ENCODE measurements around the gene APBB1. TPM values are rescaled to one million over a fixed set of nuclear protein-coding genes. Genes with fewer than 3 reads are reported as not detected.

Gene APBB1
- total and polyA plus RNA-seq, 8 donors: 30.7 to 47.1 (median 42.7) TPM

- ATAC-seq: no peak
These were observed 37.6 kb upstream of the APBB1 start for GRCh38 chr11:6456361-6457073.

GRCh38 chr11:6455070-6455469 is 36.2 kb upstream of the APBB1 start:
- TF ChIP-seq CTCF (IDR thresholded peaks at IDR 0.05): no peak
- no peak overlapping the region for H3K27ac ChIP-seq
- H3K27me3 ChIP-seq: no peaks in the 10 kb centered on the region
- DNase-seq (no peak), ATAC-seq (no peak)
- no peaks in the 10 kb centered on the region for H3K9me3 ChIP-seq
- H3K4me1 ChIP-seq: no peaks in the 10 kb centered on the region
- H3K4me3 ChIP-seq: no peak overlapping the region
- intact Hi-C loops (cut with DNase I): no loop called here
- H3K36me3 ChIP-seq: peaks cover 0 to 92% of the 10 kb centered on the region in 2 donors

More at GRCh38 chr11:6456361-6457073, 37.6 kb upstream of the APBB1 start:
- no peak for TF ChIP-seq CTCF (IDR thresholded peaks at IDR 0.05)
- peak in 1 of 4 donors; percentile 82 for DNase-seq
- no peak overlapping the region for H3K27ac ChIP-seq
- no peaks in the 10 kb centered on the region for H3K4me1 ChIP-seq
- H3K36me3 ChIP-seq: peaks cover 0 to 81% of the 10 kb centered on the region in 2 donors
- H3K4me3 ChIP-seq: no peak overlapping the region
- intact Hi-C loops (cut with DNase I): no loop called here
- H3K9me3 ChIP-seq: no peaks in the 10 kb centered on the region
- no peaks in the 10 kb centered on the region for H3K27me3 ChIP-seq

- H3K36me3 ChIP-seq: peaks cover 0 to 95% of the 10 kb centered on the region in 2 donors
- TF ChIP-seq CTCF (IDR thresholded peaks at IDR 0.05): no peak
- H3K4me3 ChIP-seq: no peak overlapping the region
- intact Hi-C loops (cut with DNase I): no loop called here
- H3K27ac ChIP-seq: no peak overlapping the region
- no peak for DNase-seq
- ATAC-seq: no peak
- no peaks in the 10 kb centered on the region for H3K9me3 ChIP-seq
- H3K4me1 ChIP-seq: no peaks in the 10 kb centered on the region
- no peaks in the 10 kb centered on the region for H3K27me3 ChIP-seq
These were observed 34.3 kb upstream of the APBB1 start for GRCh38 chr11:6453152-6453551.

- no peak for DNase-seq
- intact Hi-C loops (cut with DNase I): no loop called here
- H3K9me3 ChIP-seq: no peaks in the 10 kb centered on the region
- no peaks in the 10 kb centered on the region for H3K27me3 ChIP-seq
- H3K4me1 ChIP-seq: no peaks in the 10 kb centered on the region
- peaks cover 0 to 90% of the 10 kb centered on the region in 2 donors for H3K36me3 ChIP-seq
- H3K27ac ChIP-seq: no peak overlapping the region
- H3K4me3 ChIP-seq: no peak overlapping the region
- no peak for ATAC-seq
- TF ChIP-seq CTCF (IDR thresholded peaks at IDR 0.05): no peak
These were observed 33.3 kb upstream of the APBB1 start for GRCh38 chr11:6452219-6452618.

GRCh38 chr11:6448574-6448973 is 29.7 kb upstream of the APBB1 start:
- Histone ChIP-seq H3K4me1 (no peaks in the 10 kb centered on the region), H3K27ac (no peak overlapping the region), H3K27me3 (no peaks in the 10 kb centered on the region), H3K36me3 (peaks cover 0 to 54% of the 10 kb centered on the region in 2 donors), H3K4me3 (no peak overlapping the region), H3K9me3 (no peaks in the 10 kb centered on the region)
- ATAC-seq (no peak), DNase-seq (no peak)
- intact Hi-C loops (cut with DNase I): no loop called here
- no peak for TF ChIP-seq CTCF (IDR thresholded peaks at IDR 0.05)
